Fibroblast of the aortic adventitia (primary cell): Measurements from ENCODE around the gene RDH5. TPM values are rescaled to one million over a fixed set of nuclear protein-coding genes. Genes with fewer than 3 reads are reported as not detected.

Experiments
- DNase-seq: peaks from one replicate; pipeline ENCODE4 v3.0.0-alpha.2; 2010; ENCODE audit warnings: low read depth
- H3K4me3 ChIP-seq: 2 replicates; pipeline ENCODE4 v1.5.1; 2011; ENCODE audit warnings: low read depth, mild to moderate bottlenecking, control low read depth, low read length, moderate library complexity
- total RNA-seq: library from RNA; depleted of rRNA; stranded (reverse); fragments of >200 nt; gene quantifications from 2 replicates; pipeline ENCODE4 v1.2.3, GENCODE V29; 2012; ENCODE audit warnings: low replicate concordance
- TF ChIP-seq, protein P1 (sequence below): IDR thresholded peaks from 2 replicates; pipeline ENCODE4 v1.5.1; 2011; ENCODE audit warnings: mild to moderate bottlenecking, low read length, control low read depth, inconsistent platforms; ENCODE audit not compliant: insufficient read depth

The RDH5 gene
- total RNA-seq, 1 donor: 17.7 TPM

GRCh38 chr12:55705782-55706402 is 14.3 kb upstream of the RDH5 start:
- DNase-seq: no peak
- peak overlapping the region; percentile 66 for H3K4me3 ChIP-seq
- TF ChIP-seq, protein P1, sequence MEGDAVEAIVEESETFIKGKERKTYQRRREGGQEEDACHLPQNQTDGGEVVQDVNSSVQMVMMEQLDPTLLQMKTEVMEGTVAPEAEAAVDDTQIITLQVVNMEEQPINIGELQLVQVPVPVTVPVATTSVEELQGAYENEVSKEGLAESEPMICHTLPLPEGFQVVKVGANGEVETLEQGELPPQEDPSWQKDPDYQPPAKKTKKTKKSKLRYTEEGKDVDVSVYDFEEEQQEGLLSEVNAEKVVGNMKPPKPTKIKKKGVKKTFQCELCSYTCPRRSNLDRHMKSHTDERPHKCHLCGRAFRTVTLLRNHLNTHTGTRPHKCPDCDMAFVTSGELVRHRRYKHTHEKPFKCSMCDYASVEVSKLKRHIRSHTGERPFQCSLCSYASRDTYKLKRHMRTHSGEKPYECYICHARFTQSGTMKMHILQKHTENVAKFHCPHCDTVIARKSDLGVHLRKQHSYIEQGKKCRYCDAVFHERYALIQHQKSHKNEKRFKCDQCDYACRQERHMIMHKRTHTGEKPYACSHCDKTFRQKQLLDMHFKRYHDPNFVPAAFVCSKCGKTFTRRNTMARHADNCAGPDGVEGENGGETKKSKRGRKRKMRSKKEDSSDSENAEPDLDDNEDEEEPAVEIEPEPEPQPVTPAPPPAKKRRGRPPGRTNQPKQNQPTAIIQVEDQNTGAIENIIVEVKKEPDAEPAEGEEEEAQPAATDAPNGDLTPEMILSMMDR: peak; percentile 34

- peak overlapping the region; percentile 66 for H3K4me3 ChIP-seq
- TF ChIP-seq, protein P1: no peak
- DNase-seq: no peak
These were observed 13.5 kb upstream of the RDH5 start for GRCh38 chr12:55706568-55707218.

DNA sequence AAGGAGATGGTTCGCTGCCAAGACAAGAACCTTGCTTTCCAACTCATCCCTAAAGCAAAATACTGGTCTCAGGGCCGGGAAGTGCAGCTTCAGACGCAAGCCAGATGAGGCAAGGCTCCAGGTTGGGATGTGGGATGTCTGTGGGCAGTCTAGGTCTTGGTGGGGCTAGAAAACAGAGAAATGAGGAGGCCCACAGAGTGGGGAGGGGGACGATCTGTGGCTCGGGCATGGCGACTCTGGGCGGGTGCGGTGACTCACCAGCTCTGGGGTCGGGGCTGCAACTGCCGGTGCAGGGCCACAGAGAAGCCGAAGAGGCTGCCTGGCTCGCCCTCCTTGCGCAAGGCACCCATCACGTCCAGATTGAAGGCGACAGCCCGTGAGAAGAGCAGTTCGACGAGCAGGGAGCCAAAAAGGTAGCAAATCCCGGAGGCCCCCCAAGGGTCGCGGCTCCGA is 12.9 kb upstream of the RDH5 start:
- H3K4me3 ChIP-seq: peak overlapping the region; percentile 66
- DNase-seq: no peak
- TF ChIP-seq, protein P1: no peak

DNA sequence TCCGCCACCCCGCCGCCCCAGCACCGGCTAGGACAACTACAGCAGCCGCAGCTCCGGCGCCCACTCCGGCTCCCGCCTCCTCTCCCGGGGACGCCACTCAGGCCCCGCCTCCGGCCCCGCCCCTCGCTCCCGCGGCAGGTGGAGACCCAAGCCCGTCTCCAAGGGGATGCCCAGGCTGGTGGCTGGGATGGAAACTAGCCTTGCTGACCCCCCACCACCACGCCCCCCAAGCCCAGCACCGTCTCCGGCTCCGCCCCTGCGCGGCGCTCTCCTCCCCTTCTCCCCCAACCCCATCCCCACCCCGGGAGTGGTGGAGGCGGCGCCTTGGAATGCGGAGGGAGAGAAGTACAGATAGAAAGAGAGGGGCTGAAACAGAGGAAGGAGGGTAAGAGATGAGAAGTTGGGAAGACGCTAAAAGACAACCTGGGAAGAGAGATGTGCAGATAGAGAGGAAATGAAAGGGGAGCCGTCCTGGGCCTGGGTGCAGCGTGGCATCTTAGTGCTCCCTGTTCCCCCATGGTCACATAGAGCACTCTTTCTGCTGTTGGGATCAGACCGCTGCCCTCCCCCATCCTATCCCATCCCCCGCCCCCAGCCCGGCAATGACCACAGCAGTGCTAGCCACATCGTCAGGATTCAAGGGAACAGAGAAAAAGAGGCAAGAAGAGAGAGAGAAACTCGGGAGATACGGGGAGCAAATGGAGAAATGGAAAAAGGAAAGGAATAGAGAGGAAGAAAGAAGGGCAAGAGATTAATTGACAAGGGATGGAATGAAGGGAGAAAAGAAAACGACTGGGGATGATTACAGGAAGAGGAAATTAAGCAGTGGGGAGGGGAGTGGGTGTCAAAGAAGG is 12.1 kb upstream of the RDH5 start, which contains the start of gene ITGA7:
TSS of gene ITGA7 (minus strand) at position 64 of the 854 bp plus-strand sequence. CDS start 222 bp downstream, outside the sequence.
- DNase-seq: no peak
- H3K4me3 ChIP-seq: peak within 1 kb of the TSS; percentile 66
- TF ChIP-seq, protein P1: no peak

- TF ChIP-seq, protein P1: no peak
- no peak for DNase-seq
- H3K4me3 ChIP-seq: peak overlapping the region; percentile 10
These were observed 11.4 kb upstream of the RDH5 start for GRCh38 chr12:55708695-55709233.

DNA sequence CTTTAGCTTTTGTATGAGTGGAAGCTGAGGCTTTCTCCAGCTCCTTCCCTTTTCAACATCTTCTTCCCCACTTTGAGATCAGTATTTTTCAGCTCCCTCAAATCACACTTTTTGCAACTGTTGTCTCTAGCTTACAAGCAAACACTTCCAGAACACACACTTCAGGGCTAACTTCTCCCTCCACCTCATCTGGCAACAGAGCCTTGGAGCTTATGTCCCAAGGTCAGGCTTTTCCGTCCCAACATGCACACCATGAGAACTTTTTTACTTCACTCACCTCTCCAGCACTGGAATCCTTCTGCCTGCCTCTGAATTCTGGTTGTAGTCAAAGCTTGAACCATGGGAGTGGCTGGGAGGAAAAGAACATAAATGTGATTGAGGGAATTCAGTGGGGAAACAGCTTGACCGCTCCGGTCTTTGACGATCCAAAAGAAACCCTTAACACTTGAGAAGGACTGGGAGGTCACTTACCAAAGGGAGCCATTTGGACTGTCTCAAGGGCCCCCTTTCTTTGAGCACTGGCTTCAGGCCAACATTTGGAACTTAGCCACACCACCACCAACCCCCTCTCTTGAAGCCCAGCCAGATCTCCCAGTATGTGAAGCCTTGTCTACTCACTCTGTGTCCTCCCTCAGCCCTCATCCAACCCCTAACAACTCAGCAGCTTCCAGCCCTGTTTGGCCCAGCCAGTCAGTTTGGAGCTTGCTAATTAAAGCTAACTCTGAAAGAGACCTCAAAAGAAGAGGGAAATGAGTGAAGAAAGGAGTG is 8.2 kb upstream of the RDH5 start:
- H3K4me3 ChIP-seq: no peak overlapping the region
- no peak for DNase-seq
- TF ChIP-seq, protein P1: no peak
